HL-60/S4 treated with phorbol 12-myristate 13-acetate at 8.2 ng/mL for 4 days and 3 days (cell line): ENCODE measurements around the gene LBHD2.
"Not testable (repeated sequence)": the region's sequence is repeated elsewhere in the genome, so short reads cannot be mapped to it uniquely, and the experiment has no call there.

ENCODE experiments used
- in situ Hi-C: fragments of 300-500 bp; cut with MboI; formaldehyde crosslinking; loops from 2 replicates; pipeline ENCODE4 v1.15.0; 2022; ENCODE audit warnings: low sequenced_read_pairs

Gene LBHD2

GRCh38 chr14:103084021-103084919 lies at the start of gene LBHD2:
TSS of gene LBHD2 (plus strand) at chr14:103084210. CDS start at chr14:103086013, 1,803 bp downstream.
- in situ Hi-C loops = loop anchor here (10.0 kb wide), 1 partner anchor 211 kb away; no protein-coding TSS in a partner anchor

- in situ Hi-C loops = no loop called here
These were observed 42.5 kb upstream of the LBHD2 start for GRCh38 chr14:103041464-103041863.

DNA sequence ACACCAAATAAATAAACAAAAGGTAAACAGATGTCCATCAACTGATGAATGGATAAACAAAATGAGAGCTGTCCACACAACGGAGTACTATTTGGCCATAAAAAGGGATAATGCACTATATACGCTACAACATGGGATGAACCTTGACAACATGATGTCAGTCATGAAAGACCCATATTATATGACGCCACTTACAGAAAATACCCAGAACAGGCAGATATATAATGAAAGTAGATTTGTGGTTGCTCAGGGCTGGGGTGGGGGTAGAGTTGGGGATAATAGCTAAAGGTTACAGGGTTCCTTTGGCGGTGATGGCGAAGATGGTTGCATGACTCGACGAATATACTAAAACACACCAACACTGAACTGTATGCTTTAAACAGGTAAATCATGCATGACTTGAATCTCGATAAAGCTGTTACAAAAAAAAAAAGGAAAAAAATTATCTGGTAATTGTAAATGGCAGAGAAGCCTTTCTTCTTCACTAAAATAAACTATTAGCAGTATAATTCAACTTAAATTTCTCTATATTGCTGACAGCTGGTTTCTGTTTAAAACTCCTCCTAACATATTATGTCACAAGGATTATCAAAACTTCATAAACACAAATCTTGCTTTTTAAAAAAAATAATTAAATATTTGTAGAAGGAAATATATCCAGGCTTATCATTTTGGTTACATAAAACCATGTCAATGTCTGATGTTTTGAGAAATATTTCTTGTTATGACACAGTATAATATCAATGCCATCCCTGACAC lies 40.6 kb upstream of the LBHD2 start:
- in situ Hi-C loops = no loop called here

DNA sequence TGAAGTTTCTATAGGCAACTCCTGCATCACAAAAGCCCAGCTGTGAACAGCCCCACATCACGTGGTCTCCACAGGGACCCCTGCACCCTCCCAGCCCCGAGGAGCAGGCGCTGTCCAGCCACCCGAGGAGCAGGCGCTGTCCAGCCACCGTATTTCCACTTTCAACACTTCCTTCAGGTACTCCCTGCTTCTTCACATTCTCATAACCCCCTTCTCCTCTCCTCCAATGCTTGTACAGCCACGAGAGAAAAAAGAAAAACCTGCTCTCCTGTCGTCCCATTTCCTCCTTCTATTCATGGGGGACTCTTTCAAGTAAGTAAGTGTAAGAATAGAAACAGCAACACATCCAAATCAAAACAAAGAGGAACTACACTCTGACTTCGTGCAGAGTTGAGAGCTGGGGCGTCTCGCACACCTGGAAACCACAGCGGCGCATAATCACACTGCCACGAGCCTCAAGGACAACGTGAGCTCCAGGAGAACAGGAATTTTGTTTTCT lies 38.6 kb upstream of the LBHD2 start:
- in situ Hi-C loops = no loop called here

DNA sequence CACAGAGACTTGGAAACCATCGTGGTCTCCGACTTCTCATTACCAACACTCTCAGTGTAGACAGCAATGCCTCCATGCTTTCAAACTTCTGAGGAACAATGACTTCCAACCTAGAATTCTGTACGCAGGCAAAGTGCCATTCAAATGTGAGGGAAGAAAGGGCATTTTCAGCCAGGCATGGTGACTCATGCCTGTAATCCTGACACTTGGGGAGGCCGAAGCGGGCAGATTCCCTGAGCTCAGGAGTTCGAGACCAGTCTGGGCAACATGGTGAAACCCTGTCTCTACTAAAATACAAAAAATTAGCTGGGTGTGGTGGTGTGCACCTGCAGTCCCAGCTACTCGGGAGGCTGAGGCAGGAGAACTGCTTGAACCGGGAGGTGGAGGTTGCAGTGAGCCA lies 36.6 kb upstream of the LBHD2 start:
- in situ Hi-C loops = not testable (repeated sequence)

DNA sequence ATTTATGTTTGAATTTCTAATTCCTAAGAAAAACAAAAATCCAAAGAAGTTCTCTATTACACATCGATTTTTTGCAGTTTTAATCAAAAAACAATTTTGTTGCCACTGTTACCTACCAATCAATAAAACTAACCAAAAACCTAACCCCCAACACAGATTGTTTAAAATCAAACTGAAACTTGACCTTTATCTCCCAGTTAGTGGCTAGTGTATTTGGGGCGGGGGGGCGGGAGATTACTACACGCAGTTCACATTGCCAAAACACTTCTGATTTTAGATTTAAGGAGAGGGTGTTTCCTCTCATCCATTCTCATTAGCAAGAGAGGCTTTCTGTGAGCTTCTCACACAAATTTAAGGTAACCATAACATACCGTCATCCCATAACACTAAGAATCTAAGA lies 33.1 kb upstream of the LBHD2 start:
- in situ Hi-C loops = no loop called here

DNA sequence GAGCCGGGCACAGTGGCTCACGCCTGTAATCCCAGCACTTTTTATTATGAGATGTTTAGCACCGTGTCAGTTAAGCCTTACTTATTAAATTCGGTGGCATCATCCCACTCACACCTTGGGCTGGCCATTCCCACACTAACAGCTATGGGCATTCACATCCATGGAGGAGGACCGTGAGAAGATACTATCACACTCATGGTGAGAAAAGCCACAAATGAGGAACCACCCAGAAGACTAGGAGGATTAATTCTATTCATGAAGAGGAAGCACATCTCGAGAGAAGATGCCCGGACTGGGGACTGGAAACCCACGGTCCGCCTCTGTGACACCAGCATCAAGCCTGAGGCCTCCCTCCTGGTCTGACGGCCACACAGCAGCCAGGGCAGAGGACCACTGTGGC lies 31.6 kb upstream of the LBHD2 start:
- in situ Hi-C loops = no loop called here

GRCh38 chr14:103055695-103056094 lies 28.3 kb upstream of the LBHD2 start:
- in situ Hi-C loops = no loop called here

DNA sequence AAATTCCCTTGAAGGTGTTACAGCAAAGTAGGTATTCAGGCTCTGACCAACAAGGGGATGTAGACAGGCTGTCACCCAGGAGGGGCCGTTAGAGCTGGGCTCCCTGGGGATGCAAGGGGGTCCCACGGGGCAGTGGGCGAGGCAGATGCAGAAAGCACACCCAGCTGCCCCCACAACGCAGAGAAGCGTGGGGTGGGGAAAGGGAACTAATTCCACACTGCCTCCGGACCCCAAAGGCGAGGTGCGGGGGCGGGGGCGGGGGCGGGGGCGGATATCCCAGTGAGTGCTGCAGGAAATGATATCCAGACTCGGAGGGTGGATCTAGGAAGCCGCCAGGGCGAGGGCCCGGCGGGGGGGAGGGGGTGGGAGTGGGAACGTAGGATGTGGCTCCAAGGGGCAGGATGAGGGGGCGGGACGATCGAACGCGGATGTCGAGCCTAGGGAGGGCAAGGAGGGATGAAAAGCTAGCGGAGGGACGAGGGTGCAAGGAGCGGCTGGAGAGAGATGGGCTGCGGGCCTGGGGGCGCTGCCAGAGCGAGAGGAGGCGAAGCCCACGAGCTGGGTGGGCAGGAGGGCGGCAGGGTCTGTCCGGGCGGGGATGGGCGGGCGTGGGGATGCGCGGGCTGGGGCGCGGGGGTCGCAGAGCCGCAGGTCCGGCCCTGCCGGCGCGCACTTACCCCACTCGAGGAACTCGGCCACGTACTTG lies 27.5 kb upstream of the LBHD2 start:
- in situ Hi-C loops = no loop called here

GRCh38 chr14:103057028-103057371 lies 27.0 kb upstream of the LBHD2 start:
- in situ Hi-C loops = no loop called here

- in situ Hi-C loops = no loop called here
These were observed 26.4 kb upstream of the LBHD2 start, which contains the start of gene CDC42BPB for GRCh38 chr14:103057372-103058163. TSS of gene CDC42BPB (minus strand) at chr14:103057549. CDS start at chr14:103057173, 376 bp downstream.

DNA sequence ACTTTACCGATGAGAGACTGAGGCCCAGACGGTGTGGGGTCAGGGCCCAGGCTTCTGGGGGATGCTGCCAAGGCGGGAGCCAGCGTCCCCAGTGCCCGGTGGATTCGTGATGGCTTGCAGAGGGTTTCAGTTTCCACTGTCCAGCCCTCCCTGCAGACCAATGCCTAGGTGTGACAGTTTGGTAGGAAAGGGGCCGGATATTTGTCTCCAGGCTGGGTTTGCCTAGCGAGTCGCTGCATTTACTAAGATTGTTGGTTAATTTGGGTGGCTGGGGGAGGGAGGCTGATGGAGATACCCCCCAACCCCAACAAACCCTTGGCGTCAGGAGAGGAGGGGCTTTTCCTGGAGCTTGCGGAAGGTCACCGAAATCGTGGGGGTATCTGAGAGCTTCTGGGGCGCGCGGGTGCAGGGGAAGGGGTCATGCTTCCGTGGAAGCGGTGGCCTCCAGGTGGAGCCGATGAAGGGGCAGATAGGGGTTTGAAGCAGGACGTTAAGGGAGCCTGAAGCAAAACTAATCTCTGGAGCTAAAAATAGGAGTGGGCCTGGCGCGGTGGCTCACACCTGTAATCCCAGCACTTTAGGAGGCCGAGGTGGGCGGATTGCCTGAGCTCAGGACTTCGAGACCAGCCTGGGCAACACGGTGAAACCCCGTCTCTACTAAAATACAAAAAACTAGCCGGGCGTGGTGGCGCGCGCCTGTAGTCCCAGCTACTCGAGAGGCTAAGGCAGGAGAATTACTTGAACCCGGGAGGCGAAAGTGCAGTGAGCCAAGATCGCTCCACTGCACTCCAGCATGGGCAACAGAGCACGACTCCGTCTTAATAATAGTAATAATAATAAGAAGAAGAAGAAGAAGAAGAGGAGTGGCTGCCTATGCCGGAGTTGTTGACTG lies 25.6 kb upstream of the LBHD2 start:
- in situ Hi-C loops = no loop called here

- in situ Hi-C loops = no loop called here
These were observed 24.5 kb upstream of the LBHD2 start for GRCh38 chr14:103059556-103059955.

DNA sequence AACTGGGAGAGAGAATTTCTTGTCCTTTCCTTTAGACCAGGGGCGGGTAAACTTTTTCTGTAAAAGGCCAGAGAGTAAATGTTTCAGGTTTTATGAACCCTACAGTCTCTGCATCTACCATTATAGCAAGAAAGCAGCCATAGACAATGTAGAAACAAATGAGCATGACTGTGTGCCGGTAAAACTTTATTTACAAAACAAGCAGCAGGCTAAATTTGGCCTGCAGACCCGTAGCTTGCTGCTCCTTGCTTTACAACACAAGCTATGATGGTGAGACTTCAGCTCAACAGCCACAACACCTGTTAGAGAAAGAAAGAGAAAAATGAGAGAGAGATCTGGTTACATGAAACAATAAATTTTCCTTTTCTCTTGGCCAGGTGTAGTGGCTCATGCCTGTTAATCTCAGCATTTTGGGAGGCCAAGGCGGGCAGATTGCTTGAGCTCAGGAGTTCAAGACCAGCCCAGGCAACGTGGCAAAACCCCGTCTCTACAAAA lies 22.5 kb upstream of the LBHD2 start:
- in situ Hi-C loops = no loop called here

- in situ Hi-C loops = no loop called here
These were observed 19.6 kb upstream of the LBHD2 start for GRCh38 chr14:103064436-103064835.

DNA sequence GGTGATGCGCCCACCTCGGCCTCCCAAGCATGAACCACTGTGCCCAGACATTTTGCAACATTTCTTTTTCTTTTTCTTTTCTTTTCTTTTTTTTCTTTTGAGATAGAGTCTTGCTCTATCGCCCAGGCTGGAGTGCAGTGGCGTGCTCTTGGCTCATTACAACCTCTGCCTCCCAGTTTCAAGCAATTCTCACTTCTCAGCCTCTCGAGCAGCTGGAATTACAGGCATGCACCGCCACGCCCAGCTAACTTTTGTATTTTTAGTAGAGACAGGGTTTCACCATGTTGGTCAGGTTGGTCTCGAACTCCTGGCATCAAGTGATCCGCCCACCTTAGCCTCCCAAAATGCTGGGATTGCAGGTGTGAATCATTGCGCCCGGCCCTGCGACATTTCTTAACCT lies 19.0 kb upstream of the LBHD2 start:
- in situ Hi-C loops = no loop called here

DNA sequence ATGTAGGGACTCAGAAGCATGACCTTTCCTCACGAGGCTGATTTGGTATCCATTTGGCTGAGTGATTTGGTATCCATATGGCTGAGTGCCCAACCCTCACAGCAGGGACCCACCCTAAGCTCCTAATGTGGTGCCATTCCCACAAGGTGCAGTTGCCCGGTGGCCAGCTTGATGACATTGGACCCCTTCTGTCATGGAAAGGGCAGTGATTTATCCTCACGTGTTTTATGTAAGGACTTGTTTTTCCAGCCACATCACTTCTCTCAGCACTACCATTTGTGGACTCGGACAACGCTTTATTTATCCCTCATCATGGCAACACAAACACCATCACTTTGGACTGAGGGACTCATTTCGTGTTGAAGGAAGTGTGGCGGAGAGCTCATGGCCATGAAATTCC lies 18.1 kb upstream of the LBHD2 start:
- in situ Hi-C loops = no loop called here

GRCh38 chr14:103066399-103066798 lies 17.6 kb upstream of the LBHD2 start:
- in situ Hi-C loops = no loop called here
